Measurements from ENCODE around the gene LEPROT. TPM values are rescaled to one million over a fixed set of nuclear protein-coding genes. Genes with fewer than 3 reads are reported as not detected.
A peak's percentile ranks its signal among the peaks of the same experiment; 100 is the strongest.

LEPROT gene
- total RNA-seq, 1 donor from 2014 or later, result 54.5 TPM

GRCh38 chr1:65431111-65431705 lies 10.7 kb downstream of the LEPROT start:
- no peak for DNase-seq (ENCODE audit: low spot score, unreplicated experiment)
- Mint-ChIP-seq H3K9me3 (ENCODE audit: low read depth) (no peaks in the 10 kb centered on the region), H3K4me1 (ENCODE audit: low read depth) (no peaks in the 10 kb centered on the region), H3K27me3 (no peaks in the 10 kb centered on the region), H3K4me3 (ENCODE audit: low read depth) (no peak overlapping the region), H3K27ac (no peak overlapping the region), H3K36me3 (ENCODE audit: insufficient read depth) (peaks cover 13% of the 10 kb centered on the region)
- TF ChIP-seq CTCF (IDR thresholded peaks at IDR 0.05; ENCODE audit: unreplicated experiment), result peak; percentile 74

GRCh38 chr1:65432918-65433317 lies 12.4 kb downstream of the LEPROT start:
- TF ChIP-seq CTCF (IDR thresholded peaks at IDR 0.05; ENCODE audit: unreplicated experiment), result no peak
- peaks cover 8% of the 10 kb centered on the region for H3K36me3 Mint-ChIP-seq (ENCODE audit: insufficient read depth)
- H3K4me3 Mint-ChIP-seq (ENCODE audit: low read depth), result no peak overlapping the region
- no peaks in the 10 kb centered on the region for H3K9me3 Mint-ChIP-seq (ENCODE audit: low read depth)
- no peaks in the 10 kb centered on the region for H3K4me1 Mint-ChIP-seq (ENCODE audit: low read depth)
- no peaks in the 10 kb centered on the region for H3K27me3 Mint-ChIP-seq
- no peak overlapping the region for H3K27ac Mint-ChIP-seq
- no peak for DNase-seq (ENCODE audit: low spot score, unreplicated experiment)

- H3K27me3 Mint-ChIP-seq, result no peaks in the 10 kb centered on the region
- no peaks in the 10 kb centered on the region for H3K9me3 Mint-ChIP-seq (ENCODE audit: low read depth)
- no peak overlapping the region for H3K4me3 Mint-ChIP-seq (ENCODE audit: low read depth)
- peaks cover 2% of the 10 kb centered on the region for H3K36me3 Mint-ChIP-seq (ENCODE audit: insufficient read depth)
- H3K27ac Mint-ChIP-seq, result no peak overlapping the region
- H3K4me1 Mint-ChIP-seq (ENCODE audit: low read depth), result peaks cover 2% of the 10 kb centered on the region
- TF ChIP-seq CTCF (IDR thresholded peaks at IDR 0.05; ENCODE audit: unreplicated experiment), result peak; percentile 20
- no peak for DNase-seq (ENCODE audit: low spot score, unreplicated experiment)
Observed at GRCh38 chr1:65434255-65434654, 13.8 kb downstream of the LEPROT start.

GRCh38 chr1:65434760-65435159 lies 14.3 kb downstream of the LEPROT start:
- Mint-ChIP-seq H3K27ac (peak overlapping the region; percentile 54), H3K36me3 (ENCODE audit: insufficient read depth) (peaks cover 2% of the 10 kb centered on the region), H3K9me3 (ENCODE audit: low read depth) (no peaks in the 10 kb centered on the region), H3K4me1 (ENCODE audit: low read depth) (peaks cover 2% of the 10 kb centered on the region), H3K4me3 (ENCODE audit: low read depth) (no peak overlapping the region), H3K27me3 (no peaks in the 10 kb centered on the region)
- DNase-seq (ENCODE audit: low spot score, unreplicated experiment), result no peak
- no peak for TF ChIP-seq CTCF (IDR thresholded peaks at IDR 0.05; ENCODE audit: unreplicated experiment)

GRCh38 chr1:65435987-65436386 lies 15.5 kb downstream of the LEPROT start:
- H3K27ac Mint-ChIP-seq, result no peak overlapping the region
- H3K9me3 Mint-ChIP-seq (ENCODE audit: low read depth), result no peaks in the 10 kb centered on the region
- no peak for DNase-seq (ENCODE audit: low spot score, unreplicated experiment)
- H3K4me1 Mint-ChIP-seq (ENCODE audit: low read depth), result peaks cover 3% of the 10 kb centered on the region
- peaks cover 2% of the 10 kb centered on the region for H3K36me3 Mint-ChIP-seq (ENCODE audit: insufficient read depth)
- TF ChIP-seq CTCF (IDR thresholded peaks at IDR 0.05; ENCODE audit: unreplicated experiment), result no peak
- H3K4me3 Mint-ChIP-seq (ENCODE audit: low read depth), result no peak overlapping the region
- no peaks in the 10 kb centered on the region for H3K27me3 Mint-ChIP-seq
